Measurements from ENCODE around the gene OR52R1. TPM values are rescaled to one million over a fixed set of nuclear protein-coding genes. Genes with fewer than 3 reads are reported as not detected.

OR52R1 gene
- total and polyA plus RNA-seq, 2 of the 13 experiments (the other 11 are each of a cell fraction or from before 2014, with no cell fraction given) = not detected

DNA sequence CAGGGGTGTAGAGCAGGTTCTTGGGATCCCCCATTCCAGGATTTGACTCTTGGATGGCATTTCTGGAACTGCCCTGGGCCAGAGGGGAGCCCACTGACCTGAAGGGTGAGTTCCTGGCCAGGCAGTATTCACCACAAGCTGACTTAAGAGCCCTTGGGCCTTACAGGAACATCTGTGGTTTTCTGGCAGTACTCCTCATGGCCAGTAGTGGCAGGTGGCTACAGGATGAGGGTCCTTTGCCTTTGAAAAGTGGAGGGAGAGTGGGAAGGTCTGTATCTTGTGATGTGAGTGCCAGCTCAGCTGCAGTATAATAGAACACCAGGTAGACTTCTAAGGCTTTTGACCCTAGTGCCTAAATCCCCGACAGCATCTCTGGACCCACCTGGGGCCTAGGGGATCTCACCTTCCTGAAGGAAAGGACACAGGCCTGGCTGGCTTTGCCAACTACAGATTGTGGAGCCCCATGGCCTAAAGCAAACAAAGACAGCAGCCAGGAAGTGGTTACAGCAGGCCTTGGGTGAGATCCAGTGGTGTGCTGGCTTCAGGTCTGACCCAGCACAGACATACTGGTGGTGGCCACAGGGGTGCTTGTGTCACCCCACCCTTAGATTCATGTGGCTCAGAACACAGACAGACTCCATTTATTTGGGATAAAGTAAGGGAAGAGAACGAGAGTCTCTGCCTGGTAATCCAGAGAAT is 35.8 kb upstream of the OR52R1 start:
- ChIA-PET POLR2A (no interaction called here), CTCF (ENCODE audit: low intra/inter-chr PET ratio, low total read pairs) (no interaction called here)
- H2AFZ ChIP-seq (ENCODE audit: low read length) = no peak overlapping the region
- intact Hi-C loops (cut with micrococcal nuclease; ENCODE audit: unreplicated experiment) = no loop called here
- DNase-seq (ENCODE audit: low spot score) (no peak), ATAC-seq (no peak), FAIRE-seq (no peak)
- no peak overlapping the region for H3K4me3 ChIP-seq (replicated peaks in 1 of 3; ENCODE audit: insufficient read depth in 1 of 3, low read depth in 2 of 3, low read length in 3 of 3)
- H3K9ac ChIP-seq (ENCODE audit: insufficient read depth, low read depth, low read length) = no peak overlapping the region
- TF ChIP-seq ATF7 (IDR thresholded peaks at IDR 0.05) = no peak
- TF ChIP-seq ATF7 (CRISPR knock-in tag; IDR thresholded peaks at IDR 0.05) = no peak
- no peak for TF ChIP-seq JUND (CRISPR knock-in tag; IDR thresholded peaks at IDR 0.05)
- no peak for TF ChIP-seq FOXC1 (CRISPR knock-in tag; IDR thresholded peaks at IDR 0.05; ENCODE audit: borderline replicate concordance)
- TF ChIP-seq KDM4B (CRISPR knock-in tag; IDR thresholded peaks at IDR 0.05) = no peak
- no peak for TF ChIP-seq SP4 (CRISPR knock-in tag; IDR thresholded peaks at IDR 0.05)
- no peak for TF ChIP-seq ZNF652 (CRISPR knock-in tag; IDR thresholded peaks at IDR 0.05; ENCODE audit: borderline replicate concordance, low read depth)
- TF ChIP-seq NFIB (CRISPR knock-in tag; IDR thresholded peaks at IDR 0.05; ENCODE audit: borderline replicate concordance) = no peak
- TF ChIP-seq SALL1 (CRISPR knock-in tag; IDR thresholded peaks at IDR 0.05) = no peak
- TF ChIP-seq, protein P1, sequence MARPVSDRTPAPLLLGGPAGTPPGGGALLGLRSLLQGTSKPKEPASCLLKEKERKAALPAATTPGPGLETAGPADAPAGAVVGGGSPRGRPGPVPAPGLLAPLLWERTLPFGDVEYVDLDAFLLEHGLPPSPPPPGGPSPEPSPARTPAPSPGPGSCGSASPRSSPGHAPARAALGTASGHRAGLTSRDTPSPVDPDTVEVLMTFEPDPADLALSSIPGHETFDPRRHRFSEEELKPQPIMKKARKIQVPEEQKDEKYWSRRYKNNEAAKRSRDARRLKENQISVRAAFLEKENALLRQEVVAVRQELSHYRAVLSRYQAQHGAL (CRISPR knock-in tag; IDR thresholded peaks at IDR 0.05; ENCODE audit: not compliant biosample characterization) = no peak
- no peak for TF ChIP-seq ZNF207 (IDR thresholded peaks at IDR 0.05; ENCODE audit: borderline replicate concordance)
- no peak for TF ChIP-seq U2AF2 (IDR thresholded peaks at IDR 0.05; ENCODE audit: low read depth, low read length)
- TF ChIP-seq NR2F6 (IDR thresholded peaks at IDR 0.05) = no peak
- TF ChIP-seq NR2F6 (CRISPR knock-in tag; IDR thresholded peaks at IDR 0.05) = no peak
- TF ChIP-seq, protein P2, sequence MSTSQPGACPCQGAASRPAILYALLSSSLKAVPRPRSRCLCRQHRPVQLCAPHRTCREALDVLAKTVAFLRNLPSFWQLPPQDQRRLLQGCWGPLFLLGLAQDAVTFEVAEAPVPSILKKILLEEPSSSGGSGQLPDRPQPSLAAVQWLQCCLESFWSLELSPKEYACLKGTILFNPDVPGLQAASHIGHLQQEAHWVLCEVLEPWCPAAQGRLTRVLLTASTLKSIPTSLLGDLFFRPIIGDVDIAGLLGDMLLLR (CRISPR knock-in tag; IDR thresholded peaks at IDR 0.05) = no peak
- TF ChIP-seq KDM5B (CRISPR knock-in tag; IDR thresholded peaks at IDR 0.05; ENCODE audit: borderline replicate concordance) = no peak
- TF ChIP-seq ZNF792 (CRISPR knock-in tag; IDR thresholded peaks at IDR 0.05) = no peak
- TF ChIP-seq ZNF816 (CRISPR knock-in tag; IDR thresholded peaks at IDR 0.05; ENCODE audit: borderline replicate concordance) = no peak
- H4K20me1 ChIP-seq (ENCODE audit: insufficient read depth, low read length) = no peaks in the 10 kb centered on the region
- no peaks in the 10 kb centered on the region for H3K4me1 ChIP-seq (ENCODE audit: insufficient read depth, low read length)
- H3K79me2 ChIP-seq (ENCODE audit: insufficient read depth, low read length) = no peaks in the 10 kb centered on the region
- no peaks in the 10 kb centered on the region; a peak in 1 of 5 replicates for H3K27me3 ChIP-seq (ENCODE audit: control insufficient read depth in 1 of 2, insufficient read depth in 2 of 2, low read length in 2 of 2)
- WGBS (ENCODE audit: low lambda C conversion rate) = 0% methylated on average over 1 of the region's 2 CpGs
- H3K36me3 ChIP-seq (replicated peaks in 1 of 2; ENCODE audit: control insufficient read depth in 1 of 2, insufficient read depth in 2 of 2, low read length in 2 of 2) = no peaks in the 10 kb centered on the region
- no peaks in the 10 kb centered on the region for H3K9me3 ChIP-seq (ENCODE audit: low read length)
- H3K27ac ChIP-seq (ENCODE audit: extremely low read length, insufficient read depth, low read length) = no peak overlapping the region
- H3K4me2 ChIP-seq (ENCODE audit: low read depth, low read length) = no peak overlapping the region
- BruUV-seq (replicated peaks) = no TSS peak
- in situ Hi-C loops (cut with HindIII; ENCODE audit: extremely low pct_ligation_motif_present, low pct_unique_long_range_greater_than_20kb) = loop anchor here (25.0 kb wide), 1 partner anchor 103 kb away; no protein-coding TSS in a partner anchor
